Osteocyte (in vitro differentiated cells): ENCODE measurements around the gene PARS2. TPM values are rescaled to one million over a fixed set of nuclear protein-coding genes. Genes with fewer than 3 reads are reported as not detected.

ENCODE experiments used
- DNase-seq: peaks from one replicate; pipeline ENCODE4 v3.0.0; 2021; ENCODE audit warnings: mixed read lengths; ENCODE audit not compliant: unreplicated experiment; ENCODE audit errors: extremely low spot score
- H3K27ac Mint-ChIP-seq: one replicate; pipeline ENCODE4 v1.8.0; 2021; ENCODE audit warnings: mild to moderate bottlenecking, mixed read lengths; ENCODE audit not compliant: unreplicated experiment
- H3K27me3 Mint-ChIP-seq: one replicate; pipeline ENCODE4 v1.8.0; 2021; ENCODE audit warnings: mixed read lengths; ENCODE audit not compliant: unreplicated experiment
- H3K36me3 Mint-ChIP-seq: one replicate; pipeline ENCODE4 v1.8.0; 2021; ENCODE audit warnings: mixed read lengths; ENCODE audit not compliant: unreplicated experiment
- H3K4me1 Mint-ChIP-seq: one replicate; pipeline ENCODE4 v1.8.0; 2021; ENCODE audit warnings: mixed read lengths; ENCODE audit not compliant: unreplicated experiment
- H3K4me3 Mint-ChIP-seq: one replicate; pipeline ENCODE4 v1.8.0; 2021; ENCODE audit warnings: mild to moderate bottlenecking, moderate library complexity, mixed read lengths; ENCODE audit not compliant: unreplicated experiment
- H3K9me3 Mint-ChIP-seq: one replicate; pipeline ENCODE4 v1.8.0; 2021; ENCODE audit warnings: mixed read lengths; ENCODE audit not compliant: unreplicated experiment
- total RNA-seq: library from RNA; stranded (reverse); gene quantifications from 2 replicates; pipeline ENCODE4 v1.2.1, GENCODE V29; 2021
- TF ChIP-seq, protein P1 (sequence below): fragments of 200-600 bp; sonication (generic); IDR thresholded peaks from 2 replicates; pipeline ENCODE4 v1.5.0; 2021; ENCODE audit warnings: antibody characterized with exemption, mild to moderate bottlenecking, moderate library complexity

Gene PARS2
- total RNA-seq, 1 donor from 2014 or later: 4.4 TPM

DNA sequence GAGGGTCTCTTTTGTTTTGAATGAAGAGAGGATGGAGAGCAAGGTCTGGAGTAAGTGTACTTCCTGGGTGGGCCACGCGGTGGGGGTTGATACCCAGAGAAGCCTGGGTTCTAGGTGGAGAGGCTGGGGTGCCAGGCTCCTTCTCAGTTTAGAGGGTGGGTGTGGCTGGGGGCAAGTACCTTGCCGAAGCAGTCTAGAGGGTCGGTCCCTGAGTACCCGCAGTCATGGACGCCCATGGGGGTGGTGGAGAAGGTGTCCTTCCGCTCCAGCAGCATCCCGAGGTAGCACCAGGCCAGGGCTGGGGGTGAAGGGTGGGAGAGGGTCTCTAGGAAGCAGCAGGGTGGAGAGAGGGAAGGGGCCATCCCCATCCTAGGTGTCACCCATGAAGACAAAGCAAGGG lies 22.5 kb upstream of the PARS2 start:
- Mint-ChIP-seq H3K36me3 (no peaks in the 10 kb centered on the region), H3K27me3 (peaks cover 35% of the 10 kb centered on the region), H3K9me3 (no peaks in the 10 kb centered on the region), H3K4me1 (no peaks in the 10 kb centered on the region), H3K4me3 (no peak overlapping the region), H3K27ac (no peak overlapping the region)
- TF ChIP-seq, protein P1, sequence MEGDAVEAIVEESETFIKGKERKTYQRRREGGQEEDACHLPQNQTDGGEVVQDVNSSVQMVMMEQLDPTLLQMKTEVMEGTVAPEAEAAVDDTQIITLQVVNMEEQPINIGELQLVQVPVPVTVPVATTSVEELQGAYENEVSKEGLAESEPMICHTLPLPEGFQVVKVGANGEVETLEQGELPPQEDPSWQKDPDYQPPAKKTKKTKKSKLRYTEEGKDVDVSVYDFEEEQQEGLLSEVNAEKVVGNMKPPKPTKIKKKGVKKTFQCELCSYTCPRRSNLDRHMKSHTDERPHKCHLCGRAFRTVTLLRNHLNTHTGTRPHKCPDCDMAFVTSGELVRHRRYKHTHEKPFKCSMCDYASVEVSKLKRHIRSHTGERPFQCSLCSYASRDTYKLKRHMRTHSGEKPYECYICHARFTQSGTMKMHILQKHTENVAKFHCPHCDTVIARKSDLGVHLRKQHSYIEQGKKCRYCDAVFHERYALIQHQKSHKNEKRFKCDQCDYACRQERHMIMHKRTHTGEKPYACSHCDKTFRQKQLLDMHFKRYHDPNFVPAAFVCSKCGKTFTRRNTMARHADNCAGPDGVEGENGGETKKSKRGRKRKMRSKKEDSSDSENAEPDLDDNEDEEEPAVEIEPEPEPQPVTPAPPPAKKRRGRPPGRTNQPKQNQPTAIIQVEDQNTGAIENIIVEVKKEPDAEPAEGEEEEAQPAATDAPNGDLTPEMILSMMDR: no peak
- DNase-seq: no peak

DNA sequence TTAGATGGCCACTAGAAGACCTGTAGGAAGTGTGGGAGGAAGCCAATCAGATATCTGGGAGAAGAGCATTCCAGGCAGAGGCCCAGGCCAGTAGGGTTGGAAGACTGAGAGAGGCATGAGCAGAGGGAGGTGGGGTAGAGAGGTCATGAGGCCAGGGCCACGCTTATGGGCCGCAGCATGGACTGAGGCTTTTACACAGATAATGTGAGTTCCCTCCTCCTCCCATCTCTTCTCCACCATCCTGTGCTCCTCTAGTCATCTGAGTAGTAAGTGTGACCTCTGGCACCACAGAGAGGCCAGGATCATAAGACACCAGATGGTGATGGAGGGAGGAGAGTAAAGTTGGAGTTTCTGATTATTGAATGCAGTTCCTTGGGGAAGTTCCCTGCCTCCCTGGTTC lies 19.7 kb upstream of the PARS2 start:
- Mint-ChIP-seq H3K27ac (no peak overlapping the region), H3K27me3 (peaks cover 26% of the 10 kb centered on the region), H3K36me3 (no peaks in the 10 kb centered on the region), H3K4me3 (no peak overlapping the region), H3K9me3 (no peaks in the 10 kb centered on the region), H3K4me1 (no peaks in the 10 kb centered on the region)
- DNase-seq: no peak
- TF ChIP-seq, protein P1: no peak

DNA sequence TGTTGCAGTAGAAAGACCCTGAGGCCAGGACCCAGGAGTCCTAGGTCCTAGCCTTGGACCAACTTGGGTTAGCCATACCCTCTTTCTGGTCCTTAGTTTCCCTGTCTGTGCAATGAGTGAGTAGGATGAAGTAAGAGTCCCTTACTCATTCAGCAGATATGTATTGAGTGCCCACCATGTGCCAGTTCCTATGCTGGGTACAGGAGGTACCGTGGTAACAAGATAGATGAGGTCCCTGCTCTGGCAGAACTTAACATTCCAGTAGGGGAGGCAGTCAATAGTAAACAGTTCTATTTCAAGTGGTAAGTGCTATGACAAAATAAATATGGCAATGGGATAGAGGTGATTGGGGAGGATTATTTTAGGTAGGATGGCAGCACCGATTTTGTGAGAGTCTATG lies 18.3 kb upstream of the PARS2 start:
- TF ChIP-seq, protein P1: no peak
- H3K27ac Mint-ChIP-seq: no peak overlapping the region
- no peak overlapping the region for H3K4me3 Mint-ChIP-seq
- no peaks in the 10 kb centered on the region for H3K4me1 Mint-ChIP-seq
- no peaks in the 10 kb centered on the region for H3K9me3 Mint-ChIP-seq
- no peak for DNase-seq
- H3K36me3 Mint-ChIP-seq: no peaks in the 10 kb centered on the region
- peaks cover 28% of the 10 kb centered on the region for H3K27me3 Mint-ChIP-seq

DNA sequence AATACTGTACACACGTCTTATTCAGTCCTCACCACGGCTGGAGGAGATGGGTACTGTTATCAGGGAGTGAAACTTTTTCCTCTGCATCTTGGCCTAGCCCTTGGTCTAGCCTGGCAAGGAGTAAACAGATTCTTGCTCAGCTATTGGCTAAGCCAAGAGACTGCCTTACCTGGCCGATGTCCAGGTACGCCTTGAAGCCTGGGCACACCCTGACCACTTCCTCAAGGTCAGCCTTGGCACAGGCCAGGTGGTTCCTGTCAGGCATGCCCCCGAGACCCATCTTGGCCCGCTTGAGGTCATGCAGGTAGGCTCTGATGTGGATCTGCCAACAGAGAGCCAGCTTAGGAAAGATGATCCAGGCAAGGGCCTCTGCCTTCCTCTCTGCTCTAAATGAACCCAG lies 17.8 kb upstream of the PARS2 start:
- Mint-ChIP-seq H3K4me1 (no peaks in the 10 kb centered on the region), H3K27ac (no peak overlapping the region), H3K4me3 (no peak overlapping the region), H3K27me3 (peaks cover 28% of the 10 kb centered on the region), H3K9me3 (no peaks in the 10 kb centered on the region), H3K36me3 (no peaks in the 10 kb centered on the region)
- DNase-seq: no peak
- TF ChIP-seq, protein P1: no peak

DNA sequence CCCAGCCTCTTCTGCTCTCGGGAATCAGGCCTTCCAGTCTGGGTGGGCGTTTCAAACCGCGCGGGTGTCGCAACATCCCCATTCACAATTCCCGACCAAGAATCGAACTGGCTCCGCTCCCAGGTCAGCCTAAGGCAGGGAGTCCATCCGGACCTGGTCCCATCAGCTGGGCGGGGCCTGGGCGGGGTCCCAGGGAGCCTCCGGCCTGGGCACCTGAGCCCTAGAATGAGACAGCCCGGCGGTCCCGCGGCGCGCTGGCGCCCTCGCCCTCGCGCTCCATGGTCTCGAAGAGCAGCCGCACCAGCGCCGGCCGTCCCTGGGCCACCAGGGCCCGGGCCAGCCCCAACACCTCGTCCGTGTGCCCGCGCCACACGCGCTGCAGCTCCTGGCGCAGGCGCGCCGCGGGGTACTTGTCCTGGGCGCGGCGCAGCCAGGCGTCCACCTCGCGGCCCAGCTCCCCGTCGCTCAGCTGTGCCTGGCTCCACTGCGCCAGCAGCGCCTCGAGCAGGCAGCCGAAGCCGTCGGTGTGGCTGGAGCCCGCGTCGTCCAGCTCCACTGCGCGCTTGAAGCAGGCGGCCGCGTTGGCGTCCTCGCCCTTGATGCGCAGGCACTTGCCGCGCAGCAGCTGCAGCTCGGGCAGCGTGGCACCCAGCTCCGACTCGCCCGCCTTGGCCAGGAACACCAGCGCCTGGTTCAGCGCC lies 16.9 kb upstream of the PARS2 start:
- TF ChIP-seq, protein P1: no peak
- peaks cover 24% of the 10 kb centered on the region for H3K27me3 Mint-ChIP-seq
- H3K4me1 Mint-ChIP-seq: no peaks in the 10 kb centered on the region
- H3K4me3 Mint-ChIP-seq: no peak overlapping the region
- no peak overlapping the region for H3K27ac Mint-ChIP-seq
- DNase-seq: no peak
- no peaks in the 10 kb centered on the region for H3K36me3 Mint-ChIP-seq
- H3K9me3 Mint-ChIP-seq: no peaks in the 10 kb centered on the region
